AG10803 (cell line): ENCODE measurements around the gene NFATC2.

Experiments
- DNase-seq: peaks from one replicate; pipeline ENCODE4 v3.0.0; 2010; ENCODE audit warnings: low read depth
- H3K4me3 ChIP-seq: 2 replicates; pipeline ENCODE4 v1.5.1; 2011; ENCODE audit warnings: mild to moderate bottlenecking, low read length, control low read depth
- TF ChIP-seq, protein P1 (sequence below): conservative IDR thresholded peaks from 2 replicates; pipeline ENCODE4 v1.5.1; 2011; ENCODE audit warnings: mild to moderate bottlenecking, low read length, control low read depth, inconsistent platforms

NFATC2 gene

DNA sequence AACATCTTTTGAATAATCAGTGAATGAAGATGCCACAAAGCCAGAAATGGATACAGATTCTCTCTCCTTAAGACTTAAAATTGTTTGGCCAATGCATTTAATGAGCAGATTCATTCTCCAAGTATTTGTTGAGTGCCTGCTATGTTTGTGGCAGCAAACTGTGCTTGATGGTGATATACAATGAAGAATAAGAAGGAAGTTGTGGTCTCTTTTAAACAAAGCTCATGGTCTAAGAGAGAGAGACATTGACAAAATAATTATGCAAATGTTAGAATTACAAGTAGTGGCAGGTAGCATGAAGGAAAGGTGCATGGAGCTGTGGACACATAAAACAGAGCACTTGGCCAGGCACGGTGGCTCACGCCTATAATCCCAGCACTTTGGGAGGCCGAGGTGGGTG, 28.3 kb downstream of the NFATC2 start:
- no peak overlapping the region for H3K4me3 ChIP-seq
- DNase-seq = peak; percentile 8
- TF ChIP-seq, protein P1, sequence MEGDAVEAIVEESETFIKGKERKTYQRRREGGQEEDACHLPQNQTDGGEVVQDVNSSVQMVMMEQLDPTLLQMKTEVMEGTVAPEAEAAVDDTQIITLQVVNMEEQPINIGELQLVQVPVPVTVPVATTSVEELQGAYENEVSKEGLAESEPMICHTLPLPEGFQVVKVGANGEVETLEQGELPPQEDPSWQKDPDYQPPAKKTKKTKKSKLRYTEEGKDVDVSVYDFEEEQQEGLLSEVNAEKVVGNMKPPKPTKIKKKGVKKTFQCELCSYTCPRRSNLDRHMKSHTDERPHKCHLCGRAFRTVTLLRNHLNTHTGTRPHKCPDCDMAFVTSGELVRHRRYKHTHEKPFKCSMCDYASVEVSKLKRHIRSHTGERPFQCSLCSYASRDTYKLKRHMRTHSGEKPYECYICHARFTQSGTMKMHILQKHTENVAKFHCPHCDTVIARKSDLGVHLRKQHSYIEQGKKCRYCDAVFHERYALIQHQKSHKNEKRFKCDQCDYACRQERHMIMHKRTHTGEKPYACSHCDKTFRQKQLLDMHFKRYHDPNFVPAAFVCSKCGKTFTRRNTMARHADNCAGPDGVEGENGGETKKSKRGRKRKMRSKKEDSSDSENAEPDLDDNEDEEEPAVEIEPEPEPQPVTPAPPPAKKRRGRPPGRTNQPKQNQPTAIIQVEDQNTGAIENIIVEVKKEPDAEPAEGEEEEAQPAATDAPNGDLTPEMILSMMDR = no peak

DNA sequence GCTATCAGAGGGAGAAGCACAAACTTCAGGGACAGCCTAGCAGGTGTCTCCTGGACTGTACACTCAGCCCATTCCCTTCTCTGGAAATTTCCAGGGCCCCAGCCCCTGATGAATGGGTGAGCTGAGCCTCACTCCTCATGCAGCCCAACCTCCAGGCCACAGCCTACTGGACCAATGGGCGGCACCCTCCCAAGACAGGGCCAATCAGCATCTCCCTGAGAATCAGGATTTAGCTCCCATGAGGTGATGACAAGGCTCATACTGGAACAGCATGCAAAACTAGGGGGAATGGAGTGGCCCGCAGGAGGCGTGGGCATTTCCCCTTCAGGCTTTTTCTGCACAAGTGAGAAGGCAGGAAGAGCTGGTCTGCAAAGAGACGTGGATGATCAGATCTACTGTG, 29.0 kb downstream of the NFATC2 start:
- TF ChIP-seq, protein P1 = no peak
- H3K4me3 ChIP-seq = no peak overlapping the region
- no peak for DNase-seq

DNA sequence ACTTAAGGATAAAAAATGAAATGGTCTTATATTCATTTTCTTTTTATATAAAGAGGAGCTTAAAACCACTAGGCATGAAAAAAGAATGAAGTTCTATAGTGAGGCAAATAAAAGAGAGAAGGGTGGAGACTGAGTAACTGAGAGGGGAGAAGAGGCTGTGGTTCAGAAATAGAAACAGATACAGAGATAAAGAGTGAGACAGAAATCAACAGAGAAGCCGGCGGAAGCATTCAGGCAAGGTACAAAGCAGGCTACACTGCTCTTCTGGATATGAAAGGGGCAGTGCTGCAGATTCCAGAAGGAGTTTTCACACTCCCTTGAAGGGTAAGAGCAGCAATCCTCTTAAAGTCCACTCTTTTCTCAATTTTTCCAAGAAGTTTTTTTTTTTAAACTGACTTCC, 29.9 kb downstream of the NFATC2 start:
- DNase-seq = no peak
- no peak overlapping the region for H3K4me3 ChIP-seq
- TF ChIP-seq, protein P1 = no peak

DNA sequence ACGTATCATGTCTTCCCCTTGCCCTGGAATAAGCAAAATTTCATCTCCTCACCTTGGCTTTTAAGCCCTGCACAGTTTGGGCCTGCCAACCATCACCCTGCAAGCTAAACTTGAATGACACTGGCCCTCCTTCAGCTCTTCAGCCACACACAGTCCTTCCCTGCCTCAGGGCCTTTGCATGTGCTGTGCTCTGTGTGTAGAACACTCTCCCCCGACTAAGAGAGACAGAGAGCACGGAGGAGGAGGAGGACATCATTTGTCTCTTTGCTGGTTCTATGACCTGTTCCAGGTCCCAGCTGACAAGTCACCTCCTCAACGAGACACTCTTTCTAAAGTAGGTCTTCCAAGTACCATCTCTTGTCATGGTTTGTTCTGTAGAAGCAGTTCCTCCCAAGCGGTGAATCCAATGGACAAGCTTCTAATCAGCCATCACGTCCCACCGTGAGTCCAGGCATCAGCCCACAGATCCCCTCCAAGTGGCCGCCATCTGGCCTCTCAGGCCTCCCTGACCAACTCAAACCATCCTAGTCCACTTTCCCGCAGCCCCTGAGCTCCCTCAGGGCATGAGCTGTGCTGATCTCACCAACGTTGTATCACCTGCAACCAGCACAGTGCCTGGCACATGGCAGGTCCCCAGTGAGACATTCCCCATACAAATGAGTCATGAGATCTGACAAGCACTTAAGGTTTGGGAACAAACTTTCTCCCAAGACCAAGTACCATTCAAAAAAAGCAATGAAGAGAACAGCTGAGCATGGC, 30.5 kb downstream of the NFATC2 start:
- TF ChIP-seq, protein P1 = no peak
- no peak for DNase-seq
- no peak overlapping the region for H3K4me3 ChIP-seq

DNA sequence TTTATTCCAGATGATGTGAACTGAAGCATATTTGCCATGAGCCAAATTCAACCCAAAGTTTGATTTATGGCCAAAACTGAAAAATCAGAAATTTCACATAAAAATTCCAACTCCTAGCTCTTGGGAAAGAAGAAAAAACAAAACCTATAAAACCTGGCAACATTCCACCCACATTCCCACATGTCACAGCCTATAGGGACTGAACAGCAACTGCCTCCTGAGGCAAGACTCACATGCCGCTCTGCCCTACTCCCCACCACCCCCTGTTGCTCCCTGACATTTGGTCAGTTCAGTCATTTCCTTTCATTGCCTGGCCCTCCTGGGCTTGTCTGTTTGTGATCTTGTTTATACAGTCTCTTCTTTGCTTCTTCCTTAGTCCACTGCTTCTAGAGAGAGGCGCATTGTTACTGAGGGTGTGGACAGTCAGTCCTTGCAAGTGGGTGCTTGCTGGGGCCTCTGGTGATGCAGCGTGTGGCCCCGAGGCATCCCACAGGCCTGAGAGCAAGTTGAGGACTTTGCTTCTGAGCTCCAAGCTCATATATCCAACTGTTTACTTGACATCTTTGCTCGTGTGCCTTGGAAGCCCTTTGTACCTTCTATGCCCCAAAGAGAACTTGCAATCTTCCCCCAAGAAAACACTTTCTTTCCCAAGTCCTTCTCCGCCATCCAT, 31.4 kb downstream of the NFATC2 start:
- TF ChIP-seq, protein P1 = no peak
- peak; percentile 41 for DNase-seq

DNA sequence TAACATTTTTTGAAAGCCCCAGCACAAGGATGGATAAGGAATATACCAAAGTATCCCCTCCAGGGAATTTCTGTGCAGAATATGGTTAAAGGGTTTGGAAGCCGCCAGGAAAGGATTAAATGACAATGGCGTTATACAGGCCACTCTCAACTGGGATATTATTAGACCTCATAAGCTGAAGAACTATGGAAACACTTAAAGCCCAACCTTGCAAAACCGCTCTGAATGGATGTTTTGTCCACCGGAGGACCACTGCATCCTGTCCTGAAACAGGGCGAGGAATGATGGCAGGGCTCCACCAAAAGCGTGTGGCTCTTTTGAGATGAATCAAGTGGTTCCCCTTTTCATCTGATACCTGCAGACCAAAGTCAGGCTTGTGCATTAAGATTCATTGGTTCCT, 32.4 kb downstream of the NFATC2 start:
- H3K4me3 ChIP-seq = no peak overlapping the region
- TF ChIP-seq, protein P1 = no peak
- DNase-seq = no peak

More for the DNA sequence above, 31.4 kb downstream of the NFATC2 start:
- H3K4me3 ChIP-seq = no peak overlapping the region

DNA sequence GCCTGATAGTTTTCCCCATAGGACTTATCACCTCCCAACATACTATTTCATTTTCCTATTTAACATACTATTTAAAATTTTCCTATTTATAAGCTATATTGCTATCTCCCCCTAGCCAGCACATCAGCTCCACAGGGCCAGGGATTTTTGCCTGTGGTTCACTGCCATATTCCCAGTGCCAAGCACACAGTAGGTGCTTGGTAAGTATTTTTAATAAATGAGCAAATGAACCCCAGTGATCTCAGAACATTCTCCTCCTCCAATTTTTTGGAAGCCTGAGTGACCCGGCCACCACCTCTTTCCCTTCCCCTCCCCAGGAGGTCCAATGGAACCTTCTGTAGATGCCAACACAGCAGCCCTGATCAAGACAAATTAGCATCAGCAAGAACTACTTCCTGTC, 33.3 kb downstream of the NFATC2 start:
- no peak for DNase-seq
- TF ChIP-seq, protein P1 = no peak
- H3K4me3 ChIP-seq = no peak overlapping the region
